NCI-H187 (cell line): ENCODE results near the gene EVC.

ENCODE experiments used
- DNase-seq, 2 experiments: peaks; one replicate each; lab custom pipeline; 2025; lab: John Stamatoyannopoulos, UW

The EVC gene

GRCh38 chr4:5730993-5731990 is 20.3 kb downstream of the EVC start:
- DNase-seq, result no peak

GRCh38 chr4:5732158-5732557 is 21.2 kb downstream of the EVC start:
- no peak for DNase-seq

DNA sequence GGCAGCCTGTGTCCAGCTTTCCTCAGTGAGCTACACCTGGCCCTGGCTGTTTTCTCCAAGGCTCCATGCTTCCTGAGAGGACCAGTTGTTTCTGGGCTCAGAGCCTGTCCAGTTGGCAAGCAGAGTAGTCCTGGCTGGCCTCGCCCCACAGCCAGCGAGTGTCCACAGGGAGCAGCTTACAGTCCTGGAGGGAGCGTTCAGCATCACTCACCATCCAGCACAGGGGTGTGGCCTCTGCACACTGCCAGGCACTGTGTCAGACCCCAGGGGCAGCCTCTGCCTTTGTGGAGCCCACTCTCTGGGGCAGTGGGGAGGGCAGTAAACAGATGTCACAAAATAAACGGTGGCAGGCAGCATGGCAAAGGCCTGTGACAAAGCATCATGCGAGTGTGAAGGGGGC is 23.9 kb downstream of the EVC start:
- DNase-seq, result no peak

DNA sequence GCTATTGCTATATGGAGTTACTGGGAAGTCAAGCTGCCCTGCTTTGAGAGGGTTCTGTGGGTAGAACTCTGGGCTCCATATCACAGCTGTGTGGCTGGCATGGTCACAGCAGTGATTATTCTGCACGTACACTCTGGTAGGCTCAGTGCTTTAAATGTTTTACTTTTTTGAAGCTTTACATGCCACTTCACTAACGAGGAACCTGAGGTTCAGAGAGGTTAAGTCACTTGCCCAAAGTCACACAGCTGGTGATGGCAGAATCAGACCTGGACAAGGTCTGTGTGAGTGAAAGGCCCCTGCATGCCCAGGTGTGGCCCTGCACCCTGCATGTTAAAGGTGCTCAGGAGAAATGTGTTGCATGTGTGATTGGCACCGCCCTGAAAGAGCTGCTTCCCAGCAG is 24.5 kb downstream of the EVC start:
- no peak for DNase-seq

DNA sequence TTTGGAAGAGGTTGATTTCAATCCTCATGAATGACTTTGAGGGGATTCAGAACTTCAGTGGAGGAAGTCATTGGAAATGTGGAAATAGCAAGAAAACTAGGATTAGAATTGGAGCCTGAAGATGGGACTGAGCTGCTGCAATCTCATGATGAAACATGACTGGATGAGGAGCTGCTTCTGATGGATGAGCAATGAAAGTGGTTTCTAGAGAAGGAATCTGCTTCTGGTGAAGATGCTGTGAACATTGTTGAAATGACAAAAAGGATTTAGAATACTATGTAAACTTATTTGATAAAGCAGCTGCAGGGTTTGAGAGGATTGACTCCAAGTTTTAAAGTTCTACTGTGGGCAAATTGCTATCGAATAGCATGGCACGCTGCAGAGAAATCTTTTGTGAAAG is 27.1 kb downstream of the EVC start:
- no peak for DNase-seq

DNA sequence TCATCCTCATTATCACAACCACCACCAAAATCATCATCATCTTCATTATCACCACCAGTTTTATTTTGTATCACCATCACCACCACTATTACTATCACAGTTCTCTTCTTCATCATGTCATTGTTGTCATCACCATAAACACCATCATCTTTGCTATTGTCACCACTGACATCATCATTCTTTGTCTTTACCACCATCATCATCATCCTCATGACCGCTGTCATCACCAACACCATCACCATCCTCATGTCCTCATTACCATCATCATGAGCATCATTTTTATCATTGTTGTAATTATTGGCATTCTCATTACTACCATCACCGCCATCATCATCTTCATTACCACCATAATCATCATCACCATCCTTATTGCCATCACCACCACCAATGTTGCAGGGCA is 31.4 kb downstream of the EVC start:
- DNase-seq, result no peak

- no peak for DNase-seq
Measured at GRCh38 chr4:5742968-5743367, 32.0 kb downstream of the EVC start.

GRCh38 chr4:5746250-5746649 is 35.2 kb downstream of the EVC start:
- no peak for DNase-seq

GRCh38 chr4:5746829-5747737 is 36.1 kb downstream of the EVC start:
- DNase-seq, result no peak

- DNase-seq, result no peak
Measured at GRCh38 chr4:5747738-5748375, 36.9 kb downstream of the EVC start.

DNA sequence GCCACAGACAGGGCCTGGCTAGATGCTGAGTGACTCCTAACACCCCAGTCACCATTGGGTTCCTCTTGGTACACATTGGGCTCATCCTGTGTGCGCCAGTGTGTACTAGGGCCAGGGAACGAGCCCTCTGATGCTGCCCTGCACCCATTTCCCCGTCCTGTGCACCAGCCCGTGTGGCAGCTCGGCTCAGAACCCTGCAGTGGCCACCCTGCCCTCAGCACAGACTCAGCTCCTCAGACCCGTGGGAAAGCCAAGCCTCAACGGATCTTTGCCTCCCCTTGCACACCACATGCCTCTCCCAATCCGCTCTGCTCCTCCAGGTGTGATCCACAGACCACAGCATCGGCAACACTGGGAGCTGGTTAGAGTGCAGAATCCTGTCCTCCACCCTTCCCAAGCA is 38.6 kb downstream of the EVC start:
- DNase-seq, result no peak

- DNase-seq, result no peak
Measured at GRCh38 chr4:5750052-5750945, 39.3 kb downstream of the EVC start.

GRCh38 chr4:5750946-5751665 is 40.1 kb downstream of the EVC start:
- DNase-seq, result no peak

DNA sequence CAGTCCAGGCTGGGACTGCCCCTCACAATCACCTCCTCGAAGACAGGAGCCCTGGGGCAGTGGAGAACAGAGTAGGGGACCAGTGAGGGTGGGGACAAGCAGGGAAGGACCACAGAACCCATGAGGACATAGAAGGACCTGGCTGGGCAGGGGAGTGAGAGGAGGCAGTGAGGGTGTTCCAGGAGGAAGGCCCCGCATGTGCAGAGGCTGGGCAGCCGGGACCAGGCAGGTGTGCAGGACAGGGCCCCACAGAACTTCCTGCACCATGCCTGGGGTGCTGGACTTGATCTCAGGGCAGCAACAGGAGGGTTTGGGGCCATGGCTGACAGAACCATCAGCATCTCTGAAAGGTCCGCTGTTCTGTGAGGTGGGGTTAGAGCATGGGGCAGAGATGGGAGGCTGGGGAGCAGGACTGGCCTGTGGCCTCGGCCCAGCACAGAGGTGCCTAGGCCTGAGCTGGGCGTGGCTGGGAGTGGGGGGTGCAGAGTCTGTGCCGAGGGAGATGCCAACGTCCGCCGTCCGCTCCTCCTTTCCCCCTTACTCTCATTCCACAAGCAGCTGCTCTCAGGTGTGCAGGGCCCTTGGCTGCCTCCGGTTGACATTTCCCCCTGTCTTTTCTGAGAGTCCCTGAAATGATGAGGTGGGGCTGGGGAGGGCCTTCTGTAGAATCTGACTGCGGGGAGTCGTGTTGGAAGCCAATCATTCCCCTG is 40.8 kb downstream of the EVC start:
- no peak for DNase-seq

GRCh38 chr4:5752376-5753184 is 41.6 kb downstream of the EVC start:
- no peak for DNase-seq

GRCh38 chr4:5753366-5753765 is 42.4 kb downstream of the EVC start:
- no peak for DNase-seq

DNA sequence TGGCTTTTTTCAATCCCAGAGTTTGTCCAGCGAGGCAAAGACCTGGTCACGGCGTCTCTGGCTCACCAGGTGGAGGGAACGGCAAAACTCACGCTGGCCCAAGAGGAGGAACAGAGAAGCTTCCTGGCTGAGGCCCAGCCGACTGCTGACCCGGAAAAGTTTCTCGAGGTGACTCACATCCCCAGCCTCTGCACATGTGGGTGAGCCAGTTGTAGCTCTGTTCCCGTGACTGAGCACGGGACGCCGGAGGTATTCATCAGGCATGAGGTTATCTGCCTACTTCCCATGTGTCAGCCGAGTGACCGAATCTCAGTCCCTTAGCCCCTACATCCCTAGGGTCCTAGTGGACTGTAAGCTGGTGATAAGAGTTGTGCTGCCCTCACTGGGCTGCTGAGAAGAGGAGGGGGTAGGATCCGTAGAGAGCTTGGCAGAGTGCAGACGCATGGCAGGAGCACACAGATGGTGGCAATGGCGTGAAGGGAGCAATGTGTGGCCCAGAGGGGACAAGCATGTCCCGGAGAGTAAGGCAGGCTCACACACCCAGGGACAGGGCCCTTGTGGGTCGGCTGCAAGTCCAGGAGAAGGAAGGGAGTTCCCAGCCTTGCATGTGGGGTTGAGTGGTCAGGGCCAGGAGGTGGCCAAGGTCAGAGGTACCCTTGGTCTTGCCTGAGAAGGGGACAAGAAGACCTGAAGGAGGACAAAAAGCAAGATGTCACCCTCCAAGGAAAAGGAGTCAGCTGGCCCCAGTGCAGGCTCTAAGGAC is 42.9 kb downstream of the EVC start:
- DNase-seq, result no peak

- DNase-seq, result no peak
Measured at GRCh38 chr4:5754529-5754881, 43.5 kb downstream of the EVC start.
